H1 (cell line): ENCODE data around the gene FGF1. TPM values are rescaled to one million over a fixed set of nuclear protein-coding genes. Genes with fewer than 3 reads are reported as not detected.

Experiments
- CTCF ChIA-PET: fragments of 300-600 bp; sonication (Branson Sonifier 250); formaldehyde crosslinking; loops from one replicate; lab custom pipeline; 2021; ENCODE audit not compliant: partially characterized antibody; lab: Charles Lee
- POLR2A ChIA-PET: fragments of 300-600 bp; sonication (Branson Sonifier 250); formaldehyde crosslinking; loops from one replicate; lab custom pipeline; 2021; ENCODE audit warnings: inconsistent platforms; ENCODE audit not compliant: partially characterized antibody; lab: Charles Lee
- DNase-seq, 2 experiments: peaks; one replicate each; pipeline versions ENCODE4 v3.0.0 to v3.0.0-alpha.2; 2010 to 2022; ENCODE audit warnings: low spot score in 2 of 2, low read depth in 1 of 2, mixed read lengths in 1 of 2
- FAIRE-seq: peaks from 2 replicates; lab custom pipeline; 2011; peaks lifted over from hg19 to GRCh38; lab: Jason Lieb, UNC
- H2AFZ ChIP-seq: 2 replicates; pipeline ENCODE4 v1.8.1; 2012; ENCODE audit warnings: low read length, inconsistent platforms
- H2AK5ac ChIP-seq: 2 replicates; pipeline ENCODE4 v1.6.1; 2013; ENCODE audit warnings: low read depth, low read length
- H2BK120ac ChIP-seq: replicated peaks from 2 replicates; pipeline ENCODE3; 2013; ENCODE audit warnings: low read depth, low read length, inconsistent platforms
- H2BK12ac ChIP-seq: 2 replicates; pipeline ENCODE4 v1.6.1; 2013; ENCODE audit warnings: low read depth, low read length
- H2BK15ac ChIP-seq: 2 replicates; pipeline ENCODE4 v1.6.1; 2013; ENCODE audit warnings: low read length
- H2BK20ac ChIP-seq: 2 replicates; pipeline ENCODE4 v1.6.1; 2013; ENCODE audit warnings: low read length
- H2BK5ac ChIP-seq: 2 replicates; pipeline ENCODE4 v1.6.1; 2013; ENCODE audit warnings: low read depth, low read length
- H3K14ac ChIP-seq: 2 replicates; pipeline ENCODE4 v1.6.1; 2013; ENCODE audit warnings: inconsistent platforms; ENCODE audit not compliant: insufficient read length
- H3K18ac ChIP-seq: 2 replicates; pipeline ENCODE4 v1.6.1; 2013; ENCODE audit warnings: low read length; ENCODE audit errors: extremely low read depth
- H3K23ac ChIP-seq: 2 replicates; pipeline ENCODE4 v1.6.1; 2013; ENCODE audit warnings: inconsistent platforms; ENCODE audit not compliant: insufficient read length
- H3K23me2 ChIP-seq: 2 replicates; pipeline ENCODE4 v1.6.1; 2013; ENCODE audit warnings: low read depth, low read length
- H3K27ac ChIP-seq: 2 replicates; pipeline ENCODE4 v1.6.1; 2011; ENCODE audit warnings: low read depth, low read length, inconsistent platforms
- H3K27me3 ChIP-seq, 4 experiments: replicated peaks in 1 of 4; 1 replicate in 1 of 4; 2 replicates in 3 of 4; pipeline versions ENCODE4 v1.6.1 to v1.8.1; 2011 to 2013; ENCODE audit warnings: low read length in 3 of 4, mild to moderate bottlenecking in 3 of 4, inconsistent platforms in 2 of 4, mixed read lengths in 2 of 4, moderate library complexity in 1 of 4; ENCODE audit not compliant: control insufficient read depth in 3 of 4, insufficient read depth in 3 of 4; ENCODE audit errors: extremely low read depth in 1 of 4
- H3K36me3 ChIP-seq, 4 experiments: 2 replicates each; pipeline versions ENCODE4 v1.6.1 to v1.8.1; 2011 to 2013; ENCODE audit warnings: mild to moderate bottlenecking in 4 of 4, low read length in 3 of 4, moderate library complexity in 2 of 4, control low read depth in 1 of 4, inconsistent platforms in 1 of 4; ENCODE audit not compliant: insufficient read depth in 4 of 4, control insufficient read depth in 2 of 4
- H3K4ac ChIP-seq: replicated peaks from 2 replicates; pipeline ENCODE3; 2013; ENCODE audit warnings: low read length, low read depth, mixed read lengths, inconsistent platforms; ENCODE audit not compliant: insufficient read length
- H3K4me1 ChIP-seq, 4 experiments: replicated peaks in 1 of 4; 1 replicate in 1 of 4; 2 replicates in 3 of 4; pipeline versions ENCODE4 v1.6.1 to v1.8.1; 2011 to 2013; ENCODE audit warnings: low read length in 3 of 4, inconsistent platforms in 2 of 4, mixed read lengths in 1 of 4; ENCODE audit not compliant: insufficient read depth in 4 of 4, control insufficient read depth in 3 of 4
- H3K4me2 ChIP-seq, 2 experiments: 2 replicates each; pipeline versions ENCODE4 v1.6.1 to v1.8.1; 2011 to 2013; ENCODE audit warnings: low read depth in 2 of 2, low read length in 2 of 2, control low read depth in 1 of 2, inconsistent platforms in 1 of 2, mild to moderate bottlenecking in 1 of 2; ENCODE audit not compliant: insufficient read depth in 1 of 2
- H3K4me3 ChIP-seq, 4 experiments: fragments of 200-600, 300-600 bp in 1 of 4; sonication (generic), shearing (Covaris generic), sonication (Bioruptor Twin) in 1 of 4; 2 replicates each; pipeline versions ENCODE4 v1.5.1 to v1.8.1; 2011 to 2016; ENCODE audit warnings: low read length in 4 of 4, low read depth in 3 of 4, control low read depth in 2 of 4, inconsistent platforms in 2 of 4, mild to moderate bottlenecking in 2 of 4, mixed read lengths in 1 of 4, moderate library complexity in 1 of 4; ENCODE audit not compliant: insufficient read depth in 2 of 4; ENCODE audit errors: extremely low read depth in 1 of 4
- H3K56ac ChIP-seq: replicated peaks from 2 replicates; pipeline ENCODE3; 2013; ENCODE audit warnings: low read depth, mild to moderate bottlenecking, mixed read lengths, low read length, inconsistent platforms; ENCODE audit not compliant: insufficient read length
- H3K79me1 ChIP-seq: 2 replicates; pipeline ENCODE4 v1.6.1; 2013; ENCODE audit warnings: low read depth, low read length, control low read depth
- H3K79me2 ChIP-seq, 2 experiments: 2 replicates each; pipeline versions ENCODE4 v1.6.1 to v1.8.1; 2012 to 2013; ENCODE audit warnings: low read length in 2 of 2, mild to moderate bottlenecking in 2 of 2, inconsistent platforms in 1 of 2; ENCODE audit not compliant: insufficient read depth in 2 of 2, control insufficient read depth in 1 of 2
- H3K9ac ChIP-seq, 4 experiments: replicated peaks in 1 of 4; 1 replicate in 1 of 4; 2 replicates in 3 of 4; pipeline versions ENCODE4 v1.6.1 to v1.8.1; 2011 to 2013; ENCODE audit warnings: low read depth in 3 of 4, low read length in 3 of 4, control low read depth in 2 of 4, mild to moderate bottlenecking in 2 of 4, moderate library complexity in 2 of 4, inconsistent platforms in 1 of 4; ENCODE audit errors: extremely low read depth in 1 of 4
- H3K9me3 ChIP-seq, 2 experiments: 2 replicates each; pipeline versions ENCODE4 v1.6.1 to v1.8.1; 2012 to 2013; ENCODE audit warnings: mild to moderate bottlenecking in 2 of 2, moderate library complexity in 2 of 2, control low read depth in 1 of 2, inconsistent platforms in 1 of 2, low read depth in 1 of 2, low read length in 1 of 2, mixed read lengths in 1 of 2; ENCODE audit not compliant: insufficient read depth in 2 of 2
- H4K20me1 ChIP-seq, 2 experiments: replicated peaks in 1 of 2; 2 replicates each; pipeline versions ENCODE3 to v1.8.1; 2011 to 2013; ENCODE audit warnings: inconsistent platforms in 2 of 2, low read length in 2 of 2, mild to moderate bottlenecking in 1 of 2; ENCODE audit not compliant: insufficient read depth in 2 of 2, control insufficient read depth in 1 of 2
- H4K5ac ChIP-seq: 2 replicates; pipeline ENCODE4 v1.6.1; 2013; ENCODE audit warnings: low read length, low read depth, mixed read lengths, inconsistent platforms; ENCODE audit not compliant: insufficient read length
- H4K8ac ChIP-seq: 2 replicates; pipeline ENCODE4 v1.8.0; 2013; ENCODE audit warnings: mild to moderate bottlenecking, moderate library complexity, low read length, inconsistent platforms; ENCODE audit not compliant: insufficient read depth; ENCODE audit errors: extremely low read depth
- H4K91ac ChIP-seq: replicated peaks from 2 replicates; pipeline ENCODE3; 2013; ENCODE audit warnings: low read length, mixed read lengths, inconsistent platforms; ENCODE audit not compliant: insufficient read length
- BCL11A ChIP-seq, 2 experiments: IDR thresholded peaks; one replicate each; pipeline ENCODE4 v1.6.1; 2011; ENCODE audit warnings: low read depth in 2 of 2, low read length in 2 of 2, mild to moderate bottlenecking in 2 of 2
- BRCA1 ChIP-seq: IDR thresholded peaks from 2 replicates; pipeline ENCODE4 v1.6.1; 2012; ENCODE audit warnings: low read depth, low read length, improper control_type of control experiment
- CEBPB ChIP-seq: IDR thresholded peaks from 2 replicates; pipeline ENCODE4 v1.6.1; 2012; ENCODE audit warnings: low read depth, low read length
- CHD1 ChIP-seq: IDR thresholded peaks from 2 replicates; pipeline ENCODE4 v1.6.1; 2012; ENCODE audit warnings: low read depth, low read length, improper control_type of control experiment
- E2F6 ChIP-seq: IDR thresholded peaks from 2 replicates; pipeline ENCODE4 v1.6.1; 2012; ENCODE audit warnings: inconsistent platforms
- GABPA ChIP-seq: IDR thresholded peaks from 2 replicates; pipeline ENCODE4 v1.6.1; 2011; ENCODE audit warnings: mild to moderate bottlenecking, low read length, moderate library complexity, borderline replicate concordance; ENCODE audit not compliant: insufficient read depth
- GTF2F1 ChIP-seq: IDR thresholded peaks from 2 replicates; pipeline ENCODE4 v1.6.1; 2012; ENCODE audit warnings: low read depth, low read length, improper control_type of control experiment, borderline replicate concordance
- JUND ChIP-seq: IDR thresholded peaks from 2 replicates; pipeline ENCODE4 v1.6.1; 2011; ENCODE audit warnings: mild to moderate bottlenecking, improper control_type of control experiment, low read length
- KDM4A ChIP-seq: IDR thresholded peaks from one replicate; pipeline ENCODE4 v1.7.1; 2012; ENCODE audit warnings: low read depth, mild to moderate bottlenecking, moderate library complexity, low read length, inconsistent platforms; ENCODE audit not compliant: severe bottlenecking
- NRF1 ChIP-seq: IDR thresholded peaks from 2 replicates; pipeline ENCODE4 v1.6.1; 2011; ENCODE audit warnings: mild to moderate bottlenecking, low read depth, low read length, improper control_type of control experiment
- PHF8 ChIP-seq: fragments of 200-600 bp; sonication (generic); conservative IDR thresholded peaks from 2 replicates; pipeline ENCODE4 v1.7.1; 2012; ENCODE audit warnings: low read depth, mild to moderate bottlenecking, inconsistent platforms, low read length, moderate library complexity
- RXRA ChIP-seq: IDR thresholded peaks from 2 replicates; pipeline ENCODE4 v1.6.1; 2011; ENCODE audit warnings: low read depth, mild to moderate bottlenecking, low read length, moderate library complexity; ENCODE audit not compliant: insufficient read depth
- SRF ChIP-seq: IDR thresholded peaks from 2 replicates; pipeline ENCODE4 v1.6.1; 2011; ENCODE audit warnings: mild to moderate bottlenecking, low read depth, low read length, moderate library complexity
- TAF1 ChIP-seq: IDR thresholded peaks from 2 replicates; pipeline ENCODE4 v1.6.1; 2011; ENCODE audit warnings: mild to moderate bottlenecking, low read depth, low read length
- whole genome bisulfite sequencing, 2 experiments: shearing (Covaris generic) in 1 of 2; methylation state at CpG; one replicate each; pipeline versions ENCODE4 v1.1.6 to v1.1.7; 2013 to 2015; ENCODE audit warnings: low lambda C conversion rate in 2 of 2, mixed read lengths in 2 of 2, inconsistent platforms in 1 of 2, low coverage in 1 of 2, missing lambda C conversion rate in 1 of 2; ENCODE audit not compliant: insufficient replicate concordance in 2 of 2, insufficient coverage in 1 of 2, insufficient read length in 1 of 2; ENCODE audit errors: extremely low coverage in 1 of 2, missing lambda C conversion rate in 1 of 2; 5-methylcytosine and 5-hydroxymethylcytosine counted together
- polyA plus RNA-seq, 7 experiments: library from polyadenylated mRNA; depleted of rRNA in 3 of 7; stranded (reverse) in 5 of 7; unstranded in 2 of 7; fragments of >200 nt in 5 of 7; fragments of 200-250 nt in 2 of 7; gene quantifications; 1 replicate in 5 of 7; 2 replicates in 1 of 7; 4 replicates in 1 of 7; pipeline versions ENCODE4 v1.2.1 to v1.2.3, GENCODE V29; 2011 to 2013; ENCODE audit warnings: missing spikeins in 2 of 7, mixed read lengths in 2 of 7
- total RNA-seq: library from RNA; stranded (reverse); fragmentation: NEBNext Ultra II Directional; extraction: Animal tissue kit (Norgen Biotek cat#: 25700); gene quantifications from 2 replicates; pipeline ENCODE4 v1.2.1, GENCODE V29; 2021

Gene FGF1
- total and polyA plus RNA-seq, 2 of the 8 experiments (the other 6 are each of a cell fraction or from before 2014, with no cell fraction given) = 0.30 to 0.50 TPM

GRCh38 chr5:142692321-142692894 lies 6.5 kb upstream of the FGF1 start:
- no peak for FAIRE-seq
- WGBS, 2 experiments = 92% methylated on average over 3 of the region's 3 CpGs; no CpG with 5 or more reads in 1 of the 2 experiments
- no peaks in the 10 kb centered on the region for H4K20me1 ChIP-seq
- no peak for TF ChIP-seq RXRA
- TF ChIP-seq TAF1 = no peak
- TF ChIP-seq BRCA1 = no peak
- no peak for TF ChIP-seq JUND
- no peak for TF ChIP-seq CEBPB
- TF ChIP-seq SRF = no peak
- no peak for TF ChIP-seq BCL11A (IDR thresholded peaks at IDR 0.05; ENCODE audit: low read depth in 2 of 2, low read length in 2 of 2)
- no peak for TF ChIP-seq GTF2F1
- no peak for TF ChIP-seq KDM4A
- TF ChIP-seq E2F6 = no peak
- TF ChIP-seq NRF1 = no peak
- no peak for TF ChIP-seq CHD1
- TF ChIP-seq GABPA = no peak
- TF ChIP-seq PHF8 = no peak

More at GRCh38 chr5:142692321-142692894, 6.5 kb upstream of the FGF1 start:
- no peak overlapping the region for H3K9ac ChIP-seq
- no peak overlapping the region for H3K56ac ChIP-seq
- H3K4me2 ChIP-seq = no peak overlapping the region
- peaks cover 0 to 8% (median 3%) of the 10 kb centered on the region in 4 experiments; a peak in 4 of 7 replicates for H3K4me1 ChIP-seq
- H4K8ac ChIP-seq = no peak overlapping the region
- CTCF ChIA-PET = interaction anchor here (0.7 to 29.7 kb wide), 12 partner anchors 8 to 82 kb away, joined by 3 to 605 read pairs (median 4); no protein-coding TSS in a partner anchor
- no peak overlapping the region for H2BK5ac ChIP-seq
- H3K23ac ChIP-seq = no peak overlapping the region
- H2BK12ac ChIP-seq = no peak overlapping the region
- no peaks in the 10 kb centered on the region for H3K79me1 ChIP-seq
- POLR2A ChIA-PET = interaction anchor here (1.0 kb wide), 1 partner anchor 8 kb away, joined by 4 read pairs; no protein-coding TSS in a partner anchor
- no peak overlapping the region for H4K91ac ChIP-seq
- no peak overlapping the region for H2AK5ac ChIP-seq
- H3K79me2 ChIP-seq = no peaks in the 10 kb centered on the region
- no peak overlapping the region for H3K18ac ChIP-seq
- no peak overlapping the region for H3K4ac ChIP-seq
- no peak overlapping the region for H2AFZ ChIP-seq
- H2BK15ac ChIP-seq = no peak overlapping the region
- H2BK20ac ChIP-seq = no peak overlapping the region
- no peak overlapping the region for H3K14ac ChIP-seq
- no peak overlapping the region for H4K5ac ChIP-seq
- no peaks in the 10 kb centered on the region for H3K27me3 ChIP-seq
- no peaks in the 10 kb centered on the region for H3K9me3 ChIP-seq
- H3K27ac ChIP-seq = no peak overlapping the region
- no peaks in the 10 kb centered on the region; the same call in 1 of the 2 replicates for H3K23me2 ChIP-seq
- no peak overlapping the region for H3K4me3 ChIP-seq
- no peak for DNase-seq
- no peak overlapping the region for H2BK120ac ChIP-seq
- no peaks in the 10 kb centered on the region for H3K36me3 ChIP-seq
